ENCODE measurements around the gene VPS13C.

Gene VPS13C

GRCh38 chr15:61840090-61840489 lies 220.2 kb downstream of the VPS13C start:
- H3K9me3 Mint-ChIP-seq: no peaks in the 10 kb centered on the region
- H3K36me3 Mint-ChIP-seq: no peaks in the 10 kb centered on the region
- ATAC-seq: no peak
- no peak overlapping the region for H3K27ac Mint-ChIP-seq
- peaks cover 6% of the 10 kb centered on the region for H3K4me1 Mint-ChIP-seq
- no peak overlapping the region for H3K4me3 Mint-ChIP-seq
- H3K27me3 Mint-ChIP-seq: peaks cover 34% of the 10 kb centered on the region

DNA sequence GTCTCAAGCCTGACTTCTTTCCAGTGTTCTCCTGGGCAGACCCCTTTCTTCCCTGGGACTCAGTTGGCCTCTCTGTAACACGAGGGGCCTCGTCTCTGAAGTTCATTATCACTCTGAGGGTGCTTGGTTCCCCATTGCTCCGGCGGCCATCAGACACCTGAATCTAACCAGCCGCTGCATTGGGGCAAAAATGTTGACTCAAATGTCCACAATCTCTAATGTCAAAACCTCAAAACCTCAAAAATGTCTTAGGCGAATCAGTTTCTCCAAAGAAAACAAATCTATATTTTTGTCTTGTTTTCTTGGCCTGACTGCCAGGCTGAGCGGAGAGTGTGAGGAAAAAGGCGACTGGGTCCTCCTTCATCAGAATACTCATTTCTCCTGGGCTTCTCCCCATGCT lies 220.7 kb downstream of the VPS13C start:
- peaks cover 37% of the 10 kb centered on the region for H3K27me3 Mint-ChIP-seq
- H3K4me1 Mint-ChIP-seq: peaks cover 6% of the 10 kb centered on the region

DNA sequence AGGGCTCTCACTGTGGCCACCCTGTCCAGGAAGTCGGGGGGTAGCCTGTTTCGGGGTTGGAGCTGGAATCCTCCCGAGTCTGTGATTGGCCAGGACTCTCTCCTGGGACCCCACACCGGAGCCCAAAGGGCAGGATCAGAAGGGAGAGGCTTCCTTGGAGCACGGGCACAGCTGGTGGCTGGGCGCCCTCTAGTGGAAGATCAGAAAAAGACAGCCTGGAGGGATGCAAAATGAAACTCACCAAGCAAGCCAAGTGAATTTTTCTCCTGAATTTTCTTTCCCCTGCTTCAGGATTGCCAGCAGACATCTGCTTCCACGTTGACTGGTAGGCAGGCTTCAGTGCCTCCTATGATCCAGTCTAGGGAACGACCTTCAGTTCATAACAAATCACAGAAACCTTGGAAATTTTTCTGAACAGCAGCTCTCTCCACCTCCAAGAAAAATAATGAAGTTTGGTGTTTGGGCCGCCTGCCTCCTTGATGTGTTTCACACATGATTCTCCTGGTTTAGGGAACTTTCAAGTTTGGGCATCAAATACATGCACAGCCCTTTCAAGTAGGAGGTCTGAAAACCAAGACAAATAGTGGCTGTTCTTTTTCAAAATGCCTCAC lies 224.6 kb downstream of the VPS13C start:
- Mint-ChIP-seq H3K4me3 (no peak overlapping the region), H3K27me3 (peaks cover 54% of the 10 kb centered on the region), H3K36me3 (no peaks in the 10 kb centered on the region), H3K9me3 (no peaks in the 10 kb centered on the region), H3K4me1 (peaks cover 12% of the 10 kb centered on the region), H3K27ac (no peak overlapping the region)
- peak; percentile 48 for ATAC-seq

More for the DNA sequence above, 220.7 kb downstream of the VPS13C start:
- Mint-ChIP-seq H3K9me3 (no peaks in the 10 kb centered on the region), H3K36me3 (no peaks in the 10 kb centered on the region), H3K27ac (no peak overlapping the region), H3K4me3 (no peak overlapping the region)
- no peak for ATAC-seq

GRCh38 chr15:61835029-61835428 lies 225.2 kb downstream of the VPS13C start:
- H3K9me3 Mint-ChIP-seq: no peaks in the 10 kb centered on the region
- no peak for ATAC-seq
- H3K4me3 Mint-ChIP-seq: no peak overlapping the region
- H3K27me3 Mint-ChIP-seq: peaks cover 54% of the 10 kb centered on the region
- H3K27ac Mint-ChIP-seq: no peak overlapping the region
- peaks cover 10% of the 10 kb centered on the region for H3K4me1 Mint-ChIP-seq
- H3K36me3 Mint-ChIP-seq: no peaks in the 10 kb centered on the region

GRCh38 chr15:61834076-61834697 lies 226.1 kb downstream of the VPS13C start:
- ATAC-seq: peak; percentile 68
- Mint-ChIP-seq H3K4me3 (no peak overlapping the region), H3K4me1 (peaks cover 6% of the 10 kb centered on the region), H3K27me3 (peaks cover 50% of the 10 kb centered on the region), H3K36me3 (no peaks in the 10 kb centered on the region), H3K9me3 (no peaks in the 10 kb centered on the region), H3K27ac (no peak overlapping the region)

GRCh38 chr15:61832223-61832622 lies 228.0 kb downstream of the VPS13C start:
- ATAC-seq: no peak
- no peaks in the 10 kb centered on the region for H3K9me3 Mint-ChIP-seq
- H3K27ac Mint-ChIP-seq: no peak overlapping the region
- H3K4me3 Mint-ChIP-seq: no peak overlapping the region
- H3K27me3 Mint-ChIP-seq: peaks cover 49% of the 10 kb centered on the region
- no peaks in the 10 kb centered on the region for H3K36me3 Mint-ChIP-seq
- peaks cover 6% of the 10 kb centered on the region for H3K4me1 Mint-ChIP-seq

DNA sequence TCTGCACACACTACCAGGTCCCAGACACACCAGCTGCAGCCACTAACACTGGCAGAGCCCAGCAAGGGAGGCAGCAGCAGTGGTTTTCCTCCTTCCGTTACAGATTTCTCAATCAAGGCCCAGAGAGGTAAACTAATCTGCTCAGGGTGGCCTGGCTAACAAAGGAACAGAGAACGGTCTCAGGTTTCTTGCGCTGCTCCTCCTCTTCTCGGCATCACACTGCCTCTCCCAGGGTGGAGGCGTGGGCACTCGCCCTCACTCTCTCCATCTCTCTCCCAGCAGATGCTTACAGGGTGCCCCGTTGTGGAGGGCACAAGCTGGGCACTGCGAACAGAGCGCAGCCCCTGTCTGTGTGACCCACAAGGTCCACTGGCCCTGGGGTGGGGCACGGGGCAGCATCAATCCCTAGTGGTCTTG lies 228.7 kb downstream of the VPS13C start:
- Mint-ChIP-seq H3K4me1 (peaks cover 6% of the 10 kb centered on the region), H3K4me3 (no peak overlapping the region), H3K9me3 (no peaks in the 10 kb centered on the region), H3K27ac (no peak overlapping the region), H3K27me3 (peaks cover 49% of the 10 kb centered on the region), H3K36me3 (no peaks in the 10 kb centered on the region)
- ATAC-seq: no peak

GRCh38 chr15:61830536-61831330 lies 229.5 kb downstream of the VPS13C start:
- no peak for ATAC-seq
- H3K27me3 Mint-ChIP-seq: peaks cover 49% of the 10 kb centered on the region

GRCh38 chr15:61829514-61829889 lies 230.7 kb downstream of the VPS13C start:
- Mint-ChIP-seq H3K4me1 (peaks cover 6% of the 10 kb centered on the region), H3K9me3 (no peaks in the 10 kb centered on the region), H3K27ac (no peak overlapping the region), H3K36me3 (no peaks in the 10 kb centered on the region), H3K27me3 (peaks cover 45% of the 10 kb centered on the region), H3K4me3 (no peak overlapping the region)
- no peak for ATAC-seq

More at GRCh38 chr15:61830536-61831330, 229.5 kb downstream of the VPS13C start:
- Mint-ChIP-seq H3K36me3 (no peaks in the 10 kb centered on the region), H3K9me3 (no peaks in the 10 kb centered on the region), H3K27ac (no peak overlapping the region), H3K4me1 (peaks cover 6% of the 10 kb centered on the region), H3K4me3 (no peak overlapping the region)

GRCh38 chr15:61828860-61829513 lies 231.3 kb downstream of the VPS13C start:
- H3K27ac Mint-ChIP-seq: no peak overlapping the region
- H3K4me3 Mint-ChIP-seq: no peak overlapping the region

GRCh38 chr15:61828008-61828407 lies 232.2 kb downstream of the VPS13C start:
- H3K4me3 Mint-ChIP-seq: no peak overlapping the region
- H3K27ac Mint-ChIP-seq: no peak overlapping the region
- peaks cover 31% of the 10 kb centered on the region for H3K27me3 Mint-ChIP-seq
- H3K4me1 Mint-ChIP-seq: no peaks in the 10 kb centered on the region
- ATAC-seq: no peak
- H3K9me3 Mint-ChIP-seq: no peaks in the 10 kb centered on the region
- no peaks in the 10 kb centered on the region for H3K36me3 Mint-ChIP-seq

More at GRCh38 chr15:61828860-61829513, 231.3 kb downstream of the VPS13C start:
- Mint-ChIP-seq H3K36me3 (no peaks in the 10 kb centered on the region), H3K9me3 (no peaks in the 10 kb centered on the region), H3K4me1 (peaks cover 3% of the 10 kb centered on the region), H3K27me3 (peaks cover 40% of the 10 kb centered on the region)
- ATAC-seq: no peak

DNA sequence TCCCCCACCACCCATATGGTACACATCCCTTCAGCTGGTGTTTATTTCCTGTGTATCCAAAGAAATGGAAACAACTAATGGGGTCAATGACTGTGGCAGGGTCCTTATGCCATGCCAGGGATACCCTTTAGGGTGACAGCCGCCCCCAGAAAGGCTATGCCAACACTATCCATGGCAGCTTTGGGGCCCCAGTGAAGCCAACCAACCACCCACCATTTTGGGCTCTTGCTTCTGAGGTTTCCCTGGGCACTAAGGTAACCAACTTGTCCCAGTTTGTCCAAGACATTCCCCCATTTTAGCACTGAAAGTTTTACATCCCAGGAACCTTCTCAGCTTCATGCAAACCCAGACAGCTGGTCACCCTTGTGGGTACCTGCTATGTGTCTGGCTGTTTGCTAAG lies 233.1 kb downstream of the VPS13C start:
- H3K4me1 Mint-ChIP-seq: no peaks in the 10 kb centered on the region
- H3K9me3 Mint-ChIP-seq: no peaks in the 10 kb centered on the region
- no peak overlapping the region for H3K4me3 Mint-ChIP-seq

GRCh38 chr15:61824291-61824690 lies 236.0 kb downstream of the VPS13C start:
- H3K27ac Mint-ChIP-seq: no peak overlapping the region
- H3K27me3 Mint-ChIP-seq: peaks cover 12% of the 10 kb centered on the region
- H3K9me3 Mint-ChIP-seq: no peaks in the 10 kb centered on the region
- ATAC-seq: no peak
- no peak overlapping the region for H3K4me3 Mint-ChIP-seq
- no peaks in the 10 kb centered on the region for H3K4me1 Mint-ChIP-seq
- H3K36me3 Mint-ChIP-seq: no peaks in the 10 kb centered on the region

More for the DNA sequence above, 233.1 kb downstream of the VPS13C start:
- H3K27me3 Mint-ChIP-seq: peaks cover 23% of the 10 kb centered on the region
- no peaks in the 10 kb centered on the region for H3K36me3 Mint-ChIP-seq
- H3K27ac Mint-ChIP-seq: no peak overlapping the region
- no peak for ATAC-seq

- Mint-ChIP-seq H3K27me3 (peaks cover 12% of the 10 kb centered on the region), H3K27ac (no peak overlapping the region), H3K4me3 (no peak overlapping the region), H3K4me1 (no peaks in the 10 kb centered on the region), H3K36me3 (no peaks in the 10 kb centered on the region), H3K9me3 (no peaks in the 10 kb centered on the region)
- no peak for ATAC-seq
These were observed 237.7 kb downstream of the VPS13C start for GRCh38 chr15:61822511-61822910.

- Mint-ChIP-seq H3K36me3 (no peaks in the 10 kb centered on the region), H3K9me3 (no peaks in the 10 kb centered on the region), H3K27ac (no peak overlapping the region), H3K4me3 (no peak overlapping the region), H3K4me1 (no peaks in the 10 kb centered on the region), H3K27me3 (peaks cover 12% of the 10 kb centered on the region)
- no peak for ATAC-seq
These were observed 239.3 kb downstream of the VPS13C start for GRCh38 chr15:61820951-61821350.
